GM21526 (cell line): ENCODE results near the gene TAL1.

Experiments used
- ATAC-seq: cut with Tn5 transposase; IDR thresholded peaks from one replicate; pipeline ENCODE4 v1.9.1; 2021; ENCODE audit warnings: moderate library complexity; ENCODE audit not compliant: unreplicated experiment, low FRiP score

The TAL1 gene

GRCh38 chr1:47229886-47230691 lies 1.9 kb downstream of the TAL1 start:
- no peak for ATAC-seq

- ATAC-seq: no peak
Observed at GRCh38 chr1:47229031-47229885, 2.8 kb downstream of the TAL1 start.

- no peak for ATAC-seq
Observed at GRCh38 chr1:47228644-47229030, 3.4 kb downstream of the TAL1 start.

- ATAC-seq: no peak
Observed at GRCh38 chr1:47227341-47228232, 4.4 kb downstream of the TAL1 start.

GRCh38 chr1:47226839-47227215 lies 5.2 kb downstream of the TAL1 start:
- ATAC-seq: no peak

GRCh38 chr1:47226121-47226838 lies 5.7 kb downstream of the TAL1 start:
- ATAC-seq: no peak

- no peak for ATAC-seq
Observed at GRCh38 chr1:47225430-47226100, 6.5 kb downstream of the TAL1 start.

- ATAC-seq: no peak
Observed at GRCh38 chr1:47224676-47225399, 7.2 kb downstream of the TAL1 start.

- ATAC-seq: no peak
Observed at GRCh38 chr1:47223921-47224675, 7.9 kb downstream of the TAL1 start.

GRCh38 chr1:47223174-47223920 lies 8.7 kb downstream of the TAL1 start:
- no peak for ATAC-seq

GRCh38 chr1:47222476-47222875 lies 9.5 kb downstream of the TAL1 start:
- ATAC-seq: no peak

GRCh38 chr1:47219590-47220220 lies 12.3 kb downstream of the TAL1 start:
- no peak for ATAC-seq

- no peak for ATAC-seq
Observed at GRCh38 chr1:47219001-47219400, 13.0 kb downstream of the TAL1 start.

GRCh38 chr1:47216278-47217059 lies 15.6 kb downstream of the TAL1 start:
- no peak for ATAC-seq

GRCh38 chr1:47215713-47216112 lies 16.3 kb downstream of the TAL1 start:
- no peak for ATAC-seq

- no peak for ATAC-seq
Observed at GRCh38 chr1:47214549-47214948, 17.5 kb downstream of the TAL1 start.
